Bronchial epithelial cell (primary cell): ENCODE data around the gene SLC27A2. TPM values are rescaled to one million over a fixed set of nuclear protein-coding genes. Genes with fewer than 3 reads are reported as not detected.

ENCODE experiments used
- DNase-seq: peaks from one replicate; pipeline ENCODE4 v3.0.0-alpha.2; 2010; ENCODE audit warnings: low read depth
- FAIRE-seq: peaks from 2 replicates; lab custom pipeline; 2011; peaks lifted over from hg19 to GRCh38; lab: Jason Lieb, UNC
- H3K27me3 ChIP-seq: 2 replicates; pipeline ENCODE4 v1.5.1; 2011; ENCODE audit warnings: low read length; ENCODE audit not compliant: control insufficient read depth, insufficient read depth
- H3K36me3 ChIP-seq: 2 replicates; pipeline ENCODE4 v1.5.1; 2011; ENCODE audit warnings: low read length; ENCODE audit not compliant: control insufficient read depth, insufficient read depth
- H3K4me3 ChIP-seq: 2 replicates; pipeline ENCODE4 v1.5.1; 2011; ENCODE audit warnings: mild to moderate bottlenecking, low read depth, low read length, control low read depth
- CTCF ChIP-seq: IDR thresholded peaks from 2 replicates; pipeline ENCODE4 v1.5.1; 2011; ENCODE audit warnings: mild to moderate bottlenecking, moderate library complexity, low read length, control low read depth, inconsistent platforms; ENCODE audit not compliant: insufficient read depth, severe bottlenecking
- total RNA-seq: library from RNA; depleted of rRNA; stranded (reverse); fragments of >200 nt; gene quantifications from 2 replicates; pipeline ENCODE4 v1.2.1, GENCODE V29; 2014

Gene SLC27A2
- total RNA-seq, 1 donor from 2014 or later: 1.3 TPM

DNA sequence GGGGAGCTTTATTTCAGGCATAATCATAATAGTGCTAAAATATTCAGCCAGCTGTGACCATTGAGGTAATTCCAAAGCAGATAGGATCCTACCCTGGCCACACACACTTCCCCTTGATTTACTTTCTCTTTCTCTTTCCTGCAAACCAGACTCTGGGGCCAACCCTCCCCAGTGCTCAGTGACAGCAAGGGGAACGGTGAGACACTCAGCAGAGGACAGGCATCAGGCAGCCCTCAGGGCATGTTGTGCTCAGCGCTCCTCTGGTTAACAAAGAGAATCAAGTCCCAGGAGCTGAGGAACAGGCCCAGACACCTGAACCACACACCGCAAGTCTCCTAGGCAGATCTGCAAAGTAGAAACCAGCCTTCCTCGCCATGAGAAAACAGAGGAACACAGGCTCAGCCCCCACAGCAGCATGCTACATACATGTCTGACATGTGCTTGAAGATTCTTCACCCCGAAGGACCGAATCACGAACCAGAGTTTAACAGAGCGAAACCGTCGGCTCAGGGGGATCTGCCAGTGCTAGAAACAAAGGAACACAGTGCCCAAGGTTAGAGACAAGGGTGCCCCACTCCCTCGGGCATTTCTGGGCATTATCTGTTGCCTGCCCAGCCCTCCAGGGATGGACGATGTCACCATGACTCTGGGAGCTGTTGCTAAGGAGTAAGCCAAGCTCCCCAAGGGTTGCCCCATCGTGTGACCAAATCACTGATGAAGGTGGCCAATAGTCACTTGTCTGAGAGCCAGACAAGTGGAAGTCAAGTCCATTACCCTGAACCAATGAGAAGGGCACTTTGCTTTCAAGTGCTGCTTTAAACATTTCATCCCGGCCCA is 66.0 kb downstream of the SLC27A2 start:
- H3K36me3 ChIP-seq: no peaks in the 10 kb centered on the region
- no peak overlapping the region for H3K4me3 ChIP-seq
- peak; percentile 50 for DNase-seq
- H3K27me3 ChIP-seq: no peaks in the 10 kb centered on the region
- no peak for FAIRE-seq
- TF ChIP-seq CTCF: no peak

DNA sequence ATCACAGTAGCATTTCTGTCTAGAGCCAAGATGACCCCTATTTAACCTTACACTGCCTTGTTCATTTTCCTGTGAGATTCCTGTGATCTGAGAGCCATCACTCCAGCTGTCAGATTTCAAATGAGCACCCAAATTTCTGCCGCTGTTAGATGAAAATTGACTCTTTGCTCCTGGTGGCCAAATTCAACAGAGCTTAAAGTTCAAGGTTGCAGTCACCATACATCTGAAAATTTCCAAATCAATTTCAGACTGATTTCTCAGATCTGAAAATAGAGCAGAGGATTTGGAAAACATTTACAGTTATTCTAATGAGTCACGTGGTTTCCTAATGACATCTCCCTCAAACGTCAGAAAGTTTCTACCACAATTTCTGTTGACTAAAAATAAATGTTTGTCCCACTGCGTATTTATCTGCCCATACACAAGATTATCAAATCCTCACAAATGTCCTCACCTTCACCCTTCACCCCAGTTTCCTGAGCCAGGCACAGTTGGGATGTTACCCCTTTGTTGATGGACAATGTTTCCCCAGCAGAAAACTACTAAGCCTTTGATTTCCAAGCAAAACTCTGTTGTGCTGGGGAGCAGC is 67.1 kb downstream of the SLC27A2 start:
- Histone ChIP-seq H3K36me3 (no peaks in the 10 kb centered on the region), H3K4me3 (no peak overlapping the region), H3K27me3 (no peaks in the 10 kb centered on the region)
- FAIRE-seq (no peak), DNase-seq (no peak)
- TF ChIP-seq CTCF: no peak

- no peak for FAIRE-seq
- no peak for TF ChIP-seq CTCF
Observed at GRCh38 chr15:50249704-50250103, 67.7 kb downstream of the SLC27A2 start.

DNA sequence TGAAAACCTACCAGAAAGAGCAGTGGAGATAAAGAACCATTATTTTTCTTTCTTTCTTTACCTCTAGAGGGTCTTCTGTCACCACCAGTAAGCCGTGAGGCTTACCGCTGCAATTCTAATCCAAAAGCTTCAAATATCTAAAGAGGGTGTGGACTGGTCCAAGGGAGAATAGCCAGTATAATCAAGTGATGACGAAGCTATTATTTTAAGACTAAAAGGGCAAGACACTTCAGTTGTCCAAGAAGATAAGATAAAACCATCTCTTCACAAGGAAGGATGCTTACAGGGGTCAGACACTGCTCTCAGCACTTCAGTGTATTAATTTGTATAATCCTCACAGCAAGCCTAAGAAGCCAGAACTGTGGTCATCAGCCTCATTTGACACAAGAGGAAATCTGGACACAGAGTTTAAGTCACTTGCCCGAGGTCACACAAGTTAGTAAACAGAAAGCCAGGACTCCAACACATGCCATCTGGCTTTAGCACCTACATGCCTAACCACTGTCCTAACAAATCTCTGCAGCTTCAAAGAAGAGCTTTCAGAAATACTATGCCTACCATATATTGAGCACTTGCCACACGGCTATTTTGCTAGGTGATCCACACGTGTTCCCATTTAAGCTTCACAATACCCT is 68.9 kb downstream of the SLC27A2 start:
- FAIRE-seq (no peak), DNase-seq (no peak)

More at GRCh38 chr15:50249704-50250103, 67.7 kb downstream of the SLC27A2 start:
- Histone ChIP-seq H3K36me3 (no peaks in the 10 kb centered on the region), H3K27me3 (no peaks in the 10 kb centered on the region), H3K4me3 (no peak overlapping the region)
- no peak for DNase-seq

DNA sequence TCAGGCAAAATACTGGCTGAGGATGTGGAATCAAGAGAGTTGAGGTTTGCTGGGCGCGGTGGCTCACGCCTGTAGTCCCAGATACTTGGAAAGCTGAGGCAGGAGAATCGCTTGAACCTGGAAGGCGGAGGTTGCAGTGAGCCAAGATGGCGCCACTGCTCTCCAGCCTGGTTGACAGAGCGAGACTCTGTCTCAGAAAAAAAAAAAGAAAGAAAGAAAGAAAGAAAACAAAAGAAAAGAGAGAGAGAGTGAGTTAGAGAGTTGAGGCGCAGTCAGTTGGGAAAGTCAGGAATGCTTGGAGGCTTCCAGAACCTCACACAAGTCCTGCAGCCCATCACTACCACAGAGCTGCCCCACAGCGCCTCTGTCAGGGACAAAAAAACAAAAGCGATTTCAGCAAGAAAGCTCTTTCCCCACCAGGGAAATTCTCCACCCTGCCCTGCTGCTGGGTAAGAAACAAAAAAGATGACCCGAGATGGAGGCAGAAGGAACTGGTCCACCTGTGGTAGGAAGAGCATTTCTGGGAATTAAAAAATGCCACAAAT is 69.7 kb downstream of the SLC27A2 start:
- no peak overlapping the region for H3K4me3 ChIP-seq
- no peaks in the 10 kb centered on the region for H3K36me3 ChIP-seq
- DNase-seq: no peak
- no peak for FAIRE-seq
- H3K27me3 ChIP-seq: no peaks in the 10 kb centered on the region
- no peak for TF ChIP-seq CTCF

More for the DNA sequence above, 68.9 kb downstream of the SLC27A2 start:
- no peak overlapping the region for H3K4me3 ChIP-seq
- H3K36me3 ChIP-seq: no peaks in the 10 kb centered on the region
- no peaks in the 10 kb centered on the region for H3K27me3 ChIP-seq
- no peak for TF ChIP-seq CTCF
